DOHH2 (cell line): ENCODE results near the gene TPSG1.

ENCODE experiments used
- EZH2phosphoT487 ChIP-seq: fragments of 200-600 bp; sonication (generic); IDR thresholded peaks from 2 replicates; pipeline ENCODE4 v1.6.1; 2017; ENCODE audit warnings: borderline replicate concordance, mild to moderate bottlenecking, antibody characterized with exemption, low read length, moderate library complexity, mixed read lengths
- TF ChIP-seq, protein P1 (sequence below): fragments of 200-600 bp; sonication (generic); IDR thresholded peaks from one replicate; pipeline ENCODE4 v1.5.1; 2014; ENCODE audit warnings: antibody characterized with exemption, mild to moderate bottlenecking, low read depth, low read length; ENCODE audit not compliant: poor library complexity, severe bottlenecking

DNA sequence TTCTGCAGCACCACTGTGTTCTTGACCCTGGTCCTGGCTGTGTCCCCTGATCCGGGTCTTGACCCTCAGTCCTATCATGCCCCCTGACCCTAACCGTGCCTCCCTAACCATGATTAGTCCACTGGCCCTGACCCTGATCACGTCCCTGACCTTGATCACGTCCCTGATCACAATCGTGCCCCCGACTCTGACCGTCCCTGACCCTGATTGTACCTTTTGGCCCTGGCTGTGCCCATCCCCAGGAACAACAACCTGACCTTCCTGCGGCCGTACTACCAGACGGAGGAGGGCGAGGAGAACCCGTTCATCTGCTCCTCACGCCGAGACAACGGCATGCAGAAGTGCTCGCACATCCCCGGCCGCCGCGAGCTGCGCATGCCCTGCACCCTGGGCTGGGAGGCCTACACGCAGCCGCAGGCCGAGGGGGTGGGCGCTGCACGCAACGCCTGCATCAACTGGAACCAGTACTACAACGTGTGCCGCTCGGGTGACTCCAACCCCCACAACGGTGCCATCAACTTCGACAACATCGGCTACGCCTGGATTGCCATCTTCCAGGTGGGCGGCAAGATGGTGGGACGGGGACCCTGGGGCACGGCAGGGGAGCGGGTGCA is 24.9 kb downstream of the TPSG1 start:
- TF ChIP-seq, protein P1, sequence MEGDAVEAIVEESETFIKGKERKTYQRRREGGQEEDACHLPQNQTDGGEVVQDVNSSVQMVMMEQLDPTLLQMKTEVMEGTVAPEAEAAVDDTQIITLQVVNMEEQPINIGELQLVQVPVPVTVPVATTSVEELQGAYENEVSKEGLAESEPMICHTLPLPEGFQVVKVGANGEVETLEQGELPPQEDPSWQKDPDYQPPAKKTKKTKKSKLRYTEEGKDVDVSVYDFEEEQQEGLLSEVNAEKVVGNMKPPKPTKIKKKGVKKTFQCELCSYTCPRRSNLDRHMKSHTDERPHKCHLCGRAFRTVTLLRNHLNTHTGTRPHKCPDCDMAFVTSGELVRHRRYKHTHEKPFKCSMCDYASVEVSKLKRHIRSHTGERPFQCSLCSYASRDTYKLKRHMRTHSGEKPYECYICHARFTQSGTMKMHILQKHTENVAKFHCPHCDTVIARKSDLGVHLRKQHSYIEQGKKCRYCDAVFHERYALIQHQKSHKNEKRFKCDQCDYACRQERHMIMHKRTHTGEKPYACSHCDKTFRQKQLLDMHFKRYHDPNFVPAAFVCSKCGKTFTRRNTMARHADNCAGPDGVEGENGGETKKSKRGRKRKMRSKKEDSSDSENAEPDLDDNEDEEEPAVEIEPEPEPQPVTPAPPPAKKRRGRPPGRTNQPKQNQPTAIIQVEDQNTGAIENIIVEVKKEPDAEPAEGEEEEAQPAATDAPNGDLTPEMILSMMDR: no peak
- TF ChIP-seq EZH2phosphoT487: no peak
